NCI-H774 (cell line): ENCODE measurements around the gene ABHD16A.
A peak's percentile ranks its signal among the peaks of the same experiment; 100 is the strongest.
"Not testable (repeated sequence)": the region's sequence is repeated elsewhere in the genome, so short reads cannot be mapped to it uniquely, and the experiment has no call there.

Source experiments
- DNase-seq: peaks from one replicate; lab custom pipeline; 2025; lab: John Stamatoyannopoulos, UW

ABHD16A gene

GRCh38 chr6:31713991-31714684 lies 11.0 kb upstream of the ABHD16A start:
- no peak for DNase-seq

GRCh38 chr6:31713465-31713864 lies 10.3 kb upstream of the ABHD16A start:
- no peak for DNase-seq

- no peak for DNase-seq
Measured at GRCh38 chr6:31712296-31712695, 9.2 kb upstream of the ABHD16A start.

- DNase-seq = no peak
Measured at GRCh38 chr6:31711233-31711632, 8.1 kb upstream of the ABHD16A start.

- no peak for DNase-seq
Measured at GRCh38 chr6:31710523-31711219, 7.5 kb upstream of the ABHD16A start.

GRCh38 chr6:31709157-31709556 lies 6.0 kb upstream of the ABHD16A start:
- DNase-seq = not testable (repeated sequence)

- no peak for DNase-seq
Measured at GRCh38 chr6:31708224-31708623, 5.1 kb upstream of the ABHD16A start.

- DNase-seq = no peak
Measured at GRCh38 chr6:31707701-31708100, 4.6 kb upstream of the ABHD16A start.

- no peak for DNase-seq
Measured at GRCh38 chr6:31706599-31706998, 3.5 kb upstream of the ABHD16A start, which contains the start of gene LY6G6F. Gene LY6G6F, plus strand, starts transcription at chr6:31706866. Its CDS starts 41 bp downstream, at chr6:31706907.

GRCh38 chr6:31705931-31706330 lies 2.8 kb upstream of the ABHD16A start:
- no peak for DNase-seq

GRCh38 chr6:31702405-31702818 lies 712 bp downstream of the ABHD16A start:
- no peak for DNase-seq

- DNase-seq = peak; percentile 25
Measured at GRCh38 chr6:31701666-31702404, 1.3 kb downstream of the ABHD16A start.

- DNase-seq = no peak
Measured at GRCh38 chr6:31700740-31701401, 2.3 kb downstream of the ABHD16A start.

- no peak for DNase-seq
Measured at GRCh38 chr6:31697555-31697954, 5.6 kb downstream of the ABHD16A start.

GRCh38 chr6:31693535-31693934 lies 9.6 kb downstream of the ABHD16A start:
- DNase-seq = no peak

- DNase-seq = no peak
Measured at GRCh38 chr6:31692886-31693285, 10.2 kb downstream of the ABHD16A start.

- DNase-seq = no peak
Measured at GRCh38 chr6:31692353-31692752, 10.8 kb downstream of the ABHD16A start.

- DNase-seq = no peak
Measured at GRCh38 chr6:31691564-31692108, 11.5 kb downstream of the ABHD16A start.

- no peak for DNase-seq
Measured at GRCh38 chr6:31691078-31691463, 12.1 kb downstream of the ABHD16A start.

GRCh38 chr6:31690231-31691077 lies 12.7 kb downstream of the ABHD16A start:
- no peak for DNase-seq
